D721Med (cell line): ENCODE results near the gene ABCD1.

ENCODE experiments used
- DNase-seq: peaks from one replicate; pipeline ENCODE4 v3.0.0; 2011; ENCODE audit warnings: low spot score; ENCODE audit not compliant: insufficient read length
- FAIRE-seq: peaks from 2 replicates; lab custom pipeline; 2011; peaks lifted over from hg19 to GRCh38; lab: Jason Lieb, UNC
- TF ChIP-seq, protein P1 (sequence below): IDR thresholded peaks from 2 replicates; pipeline ENCODE4 v1.5.1; 2012; ENCODE audit warnings: mild to moderate bottlenecking, control low read depth; ENCODE audit not compliant: insufficient read depth; ENCODE audit errors: missing control alignments

Gene ABCD1

DNA sequence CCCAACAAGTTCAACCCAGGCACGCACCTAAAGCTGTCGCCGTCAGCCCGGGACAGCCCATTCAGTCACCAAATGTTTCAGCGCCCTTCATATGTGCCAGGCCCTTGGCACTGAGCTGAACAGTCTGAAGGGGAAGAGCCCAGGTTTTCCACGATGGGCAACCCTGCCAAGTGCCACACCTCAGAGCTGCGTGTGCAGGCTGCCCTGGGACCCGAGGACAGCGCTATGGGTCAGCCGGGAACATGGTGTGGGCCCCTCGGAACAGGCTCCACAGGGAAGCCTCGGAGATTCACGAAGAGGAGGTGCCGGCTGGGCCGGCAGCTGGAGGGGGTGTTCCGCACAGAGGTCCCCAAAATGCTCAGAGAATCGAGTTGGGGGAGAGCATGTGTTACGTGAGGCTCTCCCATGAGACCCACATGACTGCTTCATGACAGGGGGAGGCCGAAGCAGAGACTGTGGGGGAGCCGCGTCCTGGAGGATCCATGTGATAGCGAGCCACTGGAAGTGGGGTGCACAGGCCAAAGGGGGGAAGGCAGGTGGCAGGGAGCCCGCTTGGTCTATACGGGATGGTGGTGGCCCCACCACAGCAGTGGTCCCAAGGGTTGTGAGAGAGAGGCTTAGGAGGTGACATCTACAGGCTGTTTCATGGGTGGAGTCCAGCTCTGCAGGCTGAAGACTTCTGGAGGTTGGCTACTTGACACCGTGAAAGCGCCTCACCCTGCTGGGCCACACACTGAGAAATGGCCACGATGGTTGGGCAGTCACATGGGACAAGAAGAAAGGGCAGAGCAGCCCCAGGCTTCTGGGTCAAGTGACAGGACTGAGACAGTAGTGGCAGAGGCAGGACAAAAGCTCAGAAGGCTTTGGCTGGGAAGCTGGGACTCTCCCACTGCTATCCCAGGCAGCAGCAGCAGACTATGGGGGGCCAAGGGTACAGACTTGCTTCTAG, 14.7 kb upstream of the ABCD1 start:
- FAIRE-seq = no peak
- TF ChIP-seq, protein P1, sequence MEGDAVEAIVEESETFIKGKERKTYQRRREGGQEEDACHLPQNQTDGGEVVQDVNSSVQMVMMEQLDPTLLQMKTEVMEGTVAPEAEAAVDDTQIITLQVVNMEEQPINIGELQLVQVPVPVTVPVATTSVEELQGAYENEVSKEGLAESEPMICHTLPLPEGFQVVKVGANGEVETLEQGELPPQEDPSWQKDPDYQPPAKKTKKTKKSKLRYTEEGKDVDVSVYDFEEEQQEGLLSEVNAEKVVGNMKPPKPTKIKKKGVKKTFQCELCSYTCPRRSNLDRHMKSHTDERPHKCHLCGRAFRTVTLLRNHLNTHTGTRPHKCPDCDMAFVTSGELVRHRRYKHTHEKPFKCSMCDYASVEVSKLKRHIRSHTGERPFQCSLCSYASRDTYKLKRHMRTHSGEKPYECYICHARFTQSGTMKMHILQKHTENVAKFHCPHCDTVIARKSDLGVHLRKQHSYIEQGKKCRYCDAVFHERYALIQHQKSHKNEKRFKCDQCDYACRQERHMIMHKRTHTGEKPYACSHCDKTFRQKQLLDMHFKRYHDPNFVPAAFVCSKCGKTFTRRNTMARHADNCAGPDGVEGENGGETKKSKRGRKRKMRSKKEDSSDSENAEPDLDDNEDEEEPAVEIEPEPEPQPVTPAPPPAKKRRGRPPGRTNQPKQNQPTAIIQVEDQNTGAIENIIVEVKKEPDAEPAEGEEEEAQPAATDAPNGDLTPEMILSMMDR = no peak
- DNase-seq = no peak

DNA sequence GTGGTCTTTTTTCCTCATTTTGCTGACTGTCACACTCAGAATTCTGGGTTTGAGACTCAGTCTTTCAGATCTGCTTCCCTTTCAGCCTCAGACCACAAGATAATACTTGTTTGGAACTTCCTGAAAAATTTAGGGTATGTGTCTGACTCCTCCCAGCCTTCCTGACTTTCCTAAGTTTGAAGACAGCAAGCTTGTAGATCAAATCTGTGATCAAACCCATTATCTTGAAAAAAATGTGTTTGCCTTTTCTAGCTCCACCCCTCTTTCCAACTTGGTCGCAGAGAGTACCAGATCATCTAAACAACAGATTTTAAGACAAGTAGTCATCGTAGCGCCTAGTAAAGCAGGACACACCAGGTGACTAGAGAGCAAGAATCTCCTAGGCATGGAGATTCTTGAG, 10.4 kb upstream of the ABCD1 start:
- FAIRE-seq = no peak

DNA sequence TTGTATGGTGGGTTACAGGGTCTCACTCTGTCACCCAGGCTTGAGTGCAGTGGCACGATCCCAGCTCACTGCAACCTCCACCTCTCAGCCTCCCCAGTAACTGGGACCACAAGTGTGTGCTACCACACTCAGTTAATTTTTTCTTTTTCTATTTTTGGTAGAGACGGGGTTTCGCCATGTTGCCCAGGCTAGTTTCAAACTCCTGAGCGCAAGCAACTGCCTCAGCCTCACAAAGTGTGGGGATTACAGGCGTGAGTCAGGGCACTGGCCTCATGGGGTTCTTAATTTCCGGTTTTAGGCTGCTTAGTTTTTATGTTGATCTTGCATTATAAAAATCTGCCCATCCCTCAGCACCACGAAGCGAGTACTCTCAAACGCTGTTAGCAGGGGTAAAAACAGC, 7.2 kb upstream of the ABCD1 start:
- TF ChIP-seq, protein P1 = no peak
- no peak for FAIRE-seq
- DNase-seq = no peak

More for the DNA sequence above, 10.4 kb upstream of the ABCD1 start:
- TF ChIP-seq, protein P1 = no peak
- DNase-seq = no peak

DNA sequence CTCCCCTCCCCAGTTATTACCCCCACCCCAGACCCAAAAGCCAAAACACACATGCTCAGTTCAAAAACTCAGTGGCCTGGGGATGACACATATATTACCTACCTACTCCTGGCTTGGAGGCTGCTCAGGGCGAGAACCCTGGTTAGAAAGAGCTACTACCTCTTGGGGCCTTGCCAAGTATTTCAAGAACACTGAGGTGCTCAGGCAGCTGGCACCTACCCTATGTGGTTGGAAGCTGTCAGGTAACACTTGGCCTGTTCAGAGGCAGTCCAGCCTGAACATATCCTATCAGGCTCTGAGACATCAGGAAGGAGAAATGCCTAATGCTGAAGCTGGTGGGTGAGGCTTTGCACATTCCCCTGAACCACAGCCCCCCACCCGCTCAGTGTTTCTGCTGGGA, 5.4 kb upstream of the ABCD1 start:
- no peak for DNase-seq
- FAIRE-seq = no peak
- TF ChIP-seq, protein P1 = no peak

DNA sequence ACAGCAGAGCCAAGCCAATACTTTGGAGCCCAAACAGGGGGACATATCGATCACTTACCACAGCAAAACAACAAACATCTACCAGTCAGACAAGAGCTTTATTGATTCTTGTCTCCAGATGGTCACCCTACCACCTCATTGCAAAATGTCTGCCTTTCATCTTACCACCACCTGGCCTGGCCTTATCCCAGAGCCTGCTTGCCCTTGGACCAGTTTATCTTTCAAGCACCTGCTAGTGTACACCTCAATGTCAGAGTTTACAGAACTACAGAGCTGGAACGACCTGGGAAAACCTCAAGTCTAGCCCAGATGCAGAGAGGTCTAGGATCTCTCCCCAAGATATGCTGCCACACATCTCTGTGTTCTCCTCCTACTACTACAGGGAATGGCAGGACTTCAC, 5.0 kb upstream of the ABCD1 start:
- FAIRE-seq = no peak
- TF ChIP-seq, protein P1 = no peak
- DNase-seq = no peak

DNA sequence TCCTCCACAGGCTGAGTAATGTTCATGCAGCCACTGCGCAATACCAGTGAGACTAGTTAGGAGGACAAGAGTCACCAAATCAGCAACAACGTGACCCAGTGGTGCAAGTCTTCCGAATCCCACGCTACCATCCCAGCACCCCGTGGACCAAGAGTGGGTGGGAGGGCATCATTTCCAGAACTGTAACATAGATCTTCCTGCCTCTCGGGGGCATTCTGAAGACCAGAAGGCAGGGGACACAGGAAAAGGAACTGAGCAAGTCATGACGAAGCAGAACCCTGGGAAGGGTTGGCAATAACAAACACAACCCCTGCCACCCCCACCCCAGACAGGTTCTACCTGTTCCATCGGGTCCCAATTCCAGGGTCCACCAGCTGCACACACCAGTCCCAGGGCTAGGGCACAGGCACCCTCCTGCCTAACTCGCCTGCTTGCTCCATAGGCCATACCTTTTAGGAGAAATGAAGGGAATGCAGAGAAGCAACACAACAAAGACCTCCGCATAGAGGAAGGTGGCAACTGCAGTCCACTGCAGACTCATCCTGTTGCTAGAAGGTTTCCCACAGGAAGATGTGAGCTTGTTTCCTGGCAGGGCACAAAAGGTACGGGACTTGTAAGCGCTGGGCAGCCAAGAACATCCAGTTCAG, 1.8 kb upstream of the ABCD1 start:
- no peak for DNase-seq
- no peak for FAIRE-seq

More for the DNA sequence above, 1.8 kb upstream of the ABCD1 start:
- TF ChIP-seq, protein P1 = no peak
